GM12864 (cell line): ENCODE data around the gene PDZRN3.
A peak's percentile ranks its signal among the peaks of the same experiment; 100 is the strongest.

ENCODE experiments used
- DNase-seq: peaks from one replicate; pipeline ENCODE4 v3.0.0-alpha.2; 2011; ENCODE audit warnings: low read depth
- H3K4me3 ChIP-seq: 2 replicates; pipeline ENCODE4 v1.5.1; 2011; ENCODE audit warnings: mild to moderate bottlenecking, low read depth, low read length, control low read depth
- CTCF ChIP-seq: IDR thresholded peaks from 2 replicates; pipeline ENCODE4 v1.5.1; 2011; ENCODE audit warnings: low read depth, mild to moderate bottlenecking, moderate library complexity, low read length, control low read depth, inconsistent platforms; ENCODE audit errors: missing control alignments

The PDZRN3 gene

GRCh38 chr3:73509816-73510215 lies 114.9 kb downstream of the PDZRN3 start:
- no peak for DNase-seq
- H3K4me3 ChIP-seq: no peak overlapping the region
- TF ChIP-seq CTCF: no peak

GRCh38 chr3:73509066-73509465 lies 115.7 kb downstream of the PDZRN3 start:
- DNase-seq: no peak
- no peak for TF ChIP-seq CTCF

GRCh38 chr3:73508330-73508954 lies 116.3 kb downstream of the PDZRN3 start:
- TF ChIP-seq CTCF: peak; percentile 78
- DNase-seq: no peak

More at GRCh38 chr3:73509066-73509465, 115.7 kb downstream of the PDZRN3 start:
- no peak overlapping the region for H3K4me3 ChIP-seq

GRCh38 chr3:73504852-73505251 lies 119.9 kb downstream of the PDZRN3 start:
- no peak for TF ChIP-seq CTCF

More at GRCh38 chr3:73508330-73508954, 116.3 kb downstream of the PDZRN3 start:
- no peak overlapping the region for H3K4me3 ChIP-seq

GRCh38 chr3:73504239-73504638 lies 120.5 kb downstream of the PDZRN3 start:
- H3K4me3 ChIP-seq: no peak overlapping the region
- no peak for TF ChIP-seq CTCF
- DNase-seq: no peak

More at GRCh38 chr3:73504852-73505251, 119.9 kb downstream of the PDZRN3 start:
- no peak overlapping the region for H3K4me3 ChIP-seq
- no peak for DNase-seq

GRCh38 chr3:73503781-73504180 lies 121.0 kb downstream of the PDZRN3 start:
- no peak overlapping the region for H3K4me3 ChIP-seq
- no peak for TF ChIP-seq CTCF
- no peak for DNase-seq
